HCT116 (cell line): ENCODE data around the gene CIAO2A. TPM values are rescaled to one million over a fixed set of nuclear protein-coding genes. Genes with fewer than 3 reads are reported as not detected.

Experiments
- ATAC-seq: fragments of 200-7000 bp; cut with Tn5 transposase; 2 replicates; pipeline ENCODE4 v1.9.1; 2020; ENCODE audit warnings: mild to moderate bottlenecking, moderate library complexity
- BruUV-seq: library from RNA; stranded (reverse); fragments of 400-500 nt; replicated peaks from 2 replicates; lab custom pipeline; 2021; lab: Mats Ljungman, UMichigan
- CTCF ChIA-PET: fragments of 300-600 bp; sonication (Branson Sonifier 250); formaldehyde crosslinking; loops from one replicate; lab custom pipeline; 2021; ENCODE audit warnings: antibody characterized with exemption; lab: Charles Lee
- POLR2A ChIA-PET: fragments of 300-600, 350-600 bp; sonication (Branson Sonifier 250); formaldehyde crosslinking; loops from one replicate; lab custom pipeline; 2021; ENCODE audit warnings: antibody characterized with exemption; lab: Charles Lee
- RAD21 ChIA-PET, 2 experiments: fragments of 300-600 bp; sonication (Branson Sonifier 250); formaldehyde crosslinking; loops; one replicate each; lab custom pipeline; 2023; ENCODE audit warnings: low total read pairs in 2 of 2; ENCODE audit not compliant: uncharacterized antibody in 2 of 2, unreplicated experiment in 2 of 2, low non-redundant PET in 1 of 2; lab: Charles Lee
- DNase-seq: peaks from one replicate; pipeline ENCODE4 v3.0.0-alpha.2; 2010; ENCODE audit warnings: low read depth, low spot score
- H2AFZ ChIP-seq: fragments of 200-600 bp; shearing (Covaris generic), sonication (generic); 2 replicates; pipeline ENCODE4 v1.6.1; 2017; ENCODE audit warnings: low read depth, mixed run types, mixed read lengths, antibody characterized with exemption, low read length; ENCODE audit not compliant: poor library complexity, severe bottlenecking
- H3K27ac ChIP-seq: 2 replicates; pipeline ENCODE4 v1.5.1; 2012; ENCODE audit warnings: low read depth, low read length
- H3K27me3 ChIP-seq: fragments of 200-600 bp; sonication (generic); 2 replicates; pipeline ENCODE4 v1.6.1; 2016; ENCODE audit warnings: mixed run types, low read length, mixed read lengths; ENCODE audit not compliant: insufficient read depth
- H3K36me3 ChIP-seq, 2 experiments: fragments of 200-500 bp in 1 of 2; fragments of 200-600 bp in 1 of 2; sonication (Bioruptor generic) in 1 of 2; sonication (generic) in 1 of 2; 2 replicates each; pipeline versions ENCODE4 v1.5.1 to v1.6.1; 2014 to 2016; ENCODE audit warnings: low read length in 2 of 2, inconsistent platforms in 1 of 2, mixed read lengths in 1 of 2, mixed run types in 1 of 2; ENCODE audit not compliant: insufficient read depth in 2 of 2, control insufficient read depth in 1 of 2
- H3K4me1 ChIP-seq, 2 experiments: fragments of 200-600 bp in 1 of 2; sonication (generic) in 1 of 2; 2 replicates each; pipeline versions ENCODE4 v1.5.1 to v1.6.1; 2012 to 2017; ENCODE audit warnings: low read length in 2 of 2, inconsistent platforms in 1 of 2, mild to moderate bottlenecking in 1 of 2, mixed read lengths in 1 of 2, mixed run types in 1 of 2, moderate library complexity in 1 of 2; ENCODE audit not compliant: insufficient read depth in 2 of 2, control insufficient read depth in 1 of 2
- H3K4me2 ChIP-seq: fragments of 200-600 bp; sonication (generic); 2 replicates; pipeline ENCODE4 v1.6.1; 2017; ENCODE audit warnings: mixed run types, low read length, mixed read lengths
- H3K4me3 ChIP-seq, 2 experiments: fragments of 200-600 bp in 1 of 2; sonication (generic) in 1 of 2; replicated peaks in 1 of 2; 2 replicates each; pipeline ENCODE4 v1.5.1; 2011 to 2016; ENCODE audit warnings: low read length in 2 of 2, control low read depth in 1 of 2, low read depth in 1 of 2, mild to moderate bottlenecking in 1 of 2, mixed read lengths in 1 of 2, mixed run types in 1 of 2
- H3K79me2 ChIP-seq: fragments of 200-600 bp; sonication (generic); 2 replicates; pipeline ENCODE4 v1.6.1; 2017; ENCODE audit warnings: mild to moderate bottlenecking, mixed run types, low read length, moderate library complexity, mixed read lengths; ENCODE audit not compliant: insufficient read depth
- H3K9ac ChIP-seq: fragments of 200-600 bp; sonication (generic); 2 replicates; pipeline ENCODE4 v1.6.1; 2016; ENCODE audit warnings: low read length, mixed read lengths
- H3K9me2 ChIP-seq: fragments of 200-600 bp; sonication (generic), shearing (Covaris generic); 2 replicates; pipeline ENCODE4 v1.6.1; 2017; ENCODE audit warnings: mixed run types, mild to moderate bottlenecking, moderate library complexity; ENCODE audit not compliant: insufficient read depth
- H3K9me3 ChIP-seq, 2 experiments: fragments of 200-500 bp in 1 of 2; fragments of 200-600 bp in 1 of 2; sonication (Bioruptor generic) in 1 of 2; sonication (generic) in 1 of 2; 2 replicates each; pipeline ENCODE4 v1.6.1; 2014 to 2017; ENCODE audit warnings: low read length in 2 of 2, mixed read lengths in 2 of 2, inconsistent platforms in 1 of 2, low read depth in 1 of 2, mild to moderate bottlenecking in 1 of 2, mixed run types in 1 of 2, moderate library complexity in 1 of 2; ENCODE audit not compliant: control insufficient read depth in 1 of 2, insufficient read depth in 1 of 2
- H4K20me1 ChIP-seq: fragments of 200-600 bp; sonication (generic), shearing (Covaris generic); 2 replicates; pipeline ENCODE4 v1.6.1; 2017; ENCODE audit warnings: mixed run types, mild to moderate bottlenecking, moderate library complexity; ENCODE audit not compliant: insufficient read depth
- CTCF ChIP-seq, 3 experiments: fragments of 200-600 bp in 1 of 3; sonication (generic) in 1 of 3; IDR thresholded peaks in 2 of 3; conservative IDR thresholded peaks in 1 of 3; 2 replicates each; pipeline ENCODE4 v1.5.1; 2012 to 2017; ENCODE audit warnings: low read depth in 2 of 3, low read length in 2 of 3, antibody characterized with exemption in 1 of 3, borderline replicate concordance in 1 of 3, control low read depth in 1 of 3, mild to moderate bottlenecking in 1 of 3, mixed read lengths in 1 of 3, mixed run types in 1 of 3, moderate library complexity in 1 of 3; ENCODE audit not compliant: insufficient read depth in 1 of 3
- POLR2AphosphoS5 ChIP-seq: IDR thresholded peaks from 2 replicates; pipeline ENCODE4 v1.6.1; 2011; ENCODE audit warnings: mild to moderate bottlenecking, low read depth, low read length, moderate library complexity
- RAD21 ChIP-seq: IDR thresholded peaks from 2 replicates; pipeline ENCODE4 v1.6.1; 2012; ENCODE audit warnings: low read depth, mild to moderate bottlenecking
- YY1 ChIP-seq: IDR thresholded peaks from 2 replicates; pipeline ENCODE4 v1.6.1; 2011; ENCODE audit warnings: low read length, low read depth, moderate library complexity, mild to moderate bottlenecking; ENCODE audit not compliant: insufficient replicate concordance; ENCODE audit errors: extremely low read depth
- intact Hi-C: fragments of 100-400 bp; cut with micrococcal nuclease; formaldehyde crosslinking; loops from 2 replicates; pipeline ENCODE4 v1.10.0; 2022
- total RNA-seq: library from RNA; stranded (reverse); gene quantifications from one replicate; pipeline ENCODE4 v1.2.1, GENCODE V29; 2021; ENCODE audit not compliant: unreplicated experiment
- TF ChIP-seq, protein P1 (sequence below): IDR thresholded peaks from 2 replicates; pipeline ENCODE4 v1.6.1; 2012

Gene CIAO2A
- total RNA-seq, 1 experiment from 2014 or later: 69.3 TPM

DNA sequence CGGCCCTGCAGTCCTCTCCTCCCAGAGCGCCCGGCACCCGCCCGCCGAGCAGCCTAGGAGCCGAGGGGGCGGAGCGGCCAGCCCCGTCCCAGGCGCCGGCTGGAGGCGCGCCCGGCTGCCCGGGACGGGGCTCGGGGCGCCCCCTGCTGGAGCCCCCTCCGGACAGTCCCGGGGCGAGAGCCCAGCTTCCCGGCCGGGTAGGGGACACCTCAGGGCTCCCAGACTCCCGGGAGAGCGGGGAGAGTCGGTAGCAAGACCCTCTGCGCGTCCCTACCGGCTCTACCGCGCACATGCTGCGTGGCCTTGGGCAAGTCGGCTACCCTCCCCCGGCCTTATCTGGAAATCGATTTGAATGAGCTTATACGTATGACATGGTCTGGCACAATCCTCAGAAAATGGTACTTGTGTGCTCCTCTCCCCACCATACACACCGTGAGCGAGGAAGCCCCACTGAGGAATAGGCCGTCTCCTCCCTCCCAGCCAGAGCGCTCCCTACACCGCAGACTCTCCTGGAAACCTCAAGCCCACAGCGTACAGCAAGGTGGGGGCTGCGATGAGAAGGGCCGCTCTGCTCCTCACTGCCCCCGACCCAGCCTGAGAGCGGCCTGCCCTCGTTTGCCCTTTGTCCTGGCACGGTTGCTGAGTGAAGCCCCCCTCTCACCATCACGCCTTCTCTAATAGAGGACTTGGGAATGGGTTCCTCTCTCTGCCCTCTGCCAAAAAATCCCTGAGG, 47.1 kb downstream of the CIAO2A start, which contains the start of gene DAPK2:
Gene DAPK2 (minus strand): TSS at position 65 of the 733 bp plus-strand sequence. CDS start 6,224 bp downstream, outside the sequence.
- no peaks in the 10 kb centered on the region for H3K27me3 ChIP-seq
- no peaks in the 10 kb centered on the region for H3K79me2 ChIP-seq
- ATAC-seq (peak; percentile 96), DNase-seq (peak; percentile 21)
- ChIA-PET CTCF (interaction anchor here (0.6 to 2.3 kb wide), 15 partner anchors 8 to 580 kb away, joined by 3 to 29 read pairs (median 3); no protein-coding TSS in a partner anchor), RAD21 (interaction anchor here (1.0 to 1.2 kb wide), 3 partner anchors 294 to 437 kb away, joined by 3 to 4 read pairs (median 4); no protein-coding TSS in a partner anchor), POLR2A (interaction anchor here (0.7 kb wide), 1 partner anchor 10 kb away, joined by 3 read pairs; no protein-coding TSS in a partner anchor)
- H2AFZ ChIP-seq: peak within 1 kb of the TSS; percentile 85
- H3K4me3 ChIP-seq: peak within 1 kb of the TSS; percentile 41 to 58
- H3K9me2 ChIP-seq: no peaks in the 10 kb centered on the region
- TF ChIP-seq CTCF (IDR thresholded peaks at IDR 0.05 in 2 of 3, conservative IDR thresholded peaks at IDR 0.05 in 1 of 3; ENCODE audit: borderline replicate concordance in 1 of 3, insufficient read depth in 1 of 3, low read depth in 2 of 3, low read length in 2 of 3): peak; percentile 54 to 73 (median 62); a peak in 5 of 6 replicates
- peak; percentile 61 for TF ChIP-seq RAD21
- TF ChIP-seq, protein P1, sequence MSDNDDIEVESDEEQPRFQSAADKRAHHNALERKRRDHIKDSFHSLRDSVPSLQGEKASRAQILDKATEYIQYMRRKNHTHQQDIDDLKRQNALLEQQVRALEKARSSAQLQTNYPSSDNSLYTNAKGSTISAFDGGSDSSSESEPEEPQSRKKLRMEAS: no peak
- peak; percentile 25 for TF ChIP-seq YY1
- TF ChIP-seq POLR2AphosphoS5: peak; percentile 38
- H3K36me3 ChIP-seq: no peaks in the 10 kb centered on the region
- intact Hi-C loops: loop anchor here (1.0 to 10.0 kb wide), 3 partner anchors 101 to 294 kb away; no protein-coding TSS in a partner anchor
- H3K9ac ChIP-seq: peak within 1 kb of the TSS; percentile 47
- BruUV-seq: no TSS peak
- peak within 1 kb of the TSS; percentile 76 for H3K4me2 ChIP-seq
- H4K20me1 ChIP-seq: no peaks in the 10 kb centered on the region
- peak within 1 kb of the TSS; percentile 39; the same call in 1 of the 2 replicates for H3K27ac ChIP-seq
- H3K9me3 ChIP-seq: no peaks in the 10 kb centered on the region
- peaks cover 5 to 14% of the 10 kb centered on the region in 2 experiments; a peak in 2 of 4 replicates for H3K4me1 ChIP-seq
